GM19468 (cell line): ENCODE data around the gene ANKS1B.
"Not testable (repeated sequence)": the region's sequence is repeated elsewhere in the genome, so short reads cannot be mapped to it uniquely, and the experiment has no call there.

Experiments
- ATAC-seq: cut with Tn5 transposase; IDR thresholded peaks from one replicate; pipeline ENCODE4 v1.9.1; 2021; ENCODE audit warnings: mild to moderate bottlenecking, moderate library complexity, moderate number of reproducible peaks; ENCODE audit not compliant: unreplicated experiment; ENCODE audit errors: extremely low read depth

ANKS1B gene

DNA sequence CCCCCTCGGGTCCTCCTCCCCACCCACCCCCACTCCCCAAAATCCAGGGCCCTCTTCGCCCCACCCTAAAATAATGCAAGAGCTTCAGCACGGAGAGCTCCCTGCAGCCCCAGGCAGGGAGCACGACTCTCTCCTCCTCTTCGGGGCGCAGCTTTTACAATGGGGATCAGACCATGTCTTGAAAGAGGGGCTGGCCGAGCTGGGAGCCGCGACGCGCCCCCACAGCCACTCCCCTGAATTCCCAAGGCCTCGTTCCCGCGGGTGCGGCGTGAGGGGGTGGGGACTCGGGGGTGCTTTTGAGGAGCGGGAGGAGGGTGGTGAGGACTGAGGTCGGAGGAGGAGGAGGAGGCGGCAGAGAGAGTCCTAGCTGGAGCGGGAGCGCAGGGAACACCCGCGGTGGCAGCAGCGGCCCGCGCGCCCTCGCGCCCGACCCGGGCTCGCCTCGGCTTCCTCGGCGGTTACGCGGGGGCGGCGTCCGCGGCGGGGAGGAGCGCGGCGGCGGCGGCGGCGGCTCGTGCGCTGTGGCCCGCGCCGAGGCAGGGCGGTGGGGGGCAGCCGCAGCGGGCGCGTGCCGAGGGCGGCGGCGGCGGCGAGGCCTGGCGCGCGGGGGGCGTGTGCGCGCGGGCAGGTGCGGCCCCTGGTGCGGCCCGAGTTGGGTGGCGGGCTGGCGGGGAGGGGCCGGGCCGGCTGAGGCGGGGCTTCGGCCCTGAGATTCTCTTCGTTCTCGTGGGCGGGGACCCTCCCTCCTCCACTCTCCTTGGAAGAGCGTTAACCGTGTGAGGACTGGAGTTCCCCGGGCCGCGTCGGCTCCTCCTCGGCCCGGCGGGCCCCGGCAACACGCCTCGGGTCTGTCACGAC, at the start of gene ANKS1B:
Gene ANKS1B (minus strand): TSS at position 666 of the 858 bp plus-strand sequence. CDS start 699 bp downstream, outside the sequence.
- no peak for ATAC-seq

DNA sequence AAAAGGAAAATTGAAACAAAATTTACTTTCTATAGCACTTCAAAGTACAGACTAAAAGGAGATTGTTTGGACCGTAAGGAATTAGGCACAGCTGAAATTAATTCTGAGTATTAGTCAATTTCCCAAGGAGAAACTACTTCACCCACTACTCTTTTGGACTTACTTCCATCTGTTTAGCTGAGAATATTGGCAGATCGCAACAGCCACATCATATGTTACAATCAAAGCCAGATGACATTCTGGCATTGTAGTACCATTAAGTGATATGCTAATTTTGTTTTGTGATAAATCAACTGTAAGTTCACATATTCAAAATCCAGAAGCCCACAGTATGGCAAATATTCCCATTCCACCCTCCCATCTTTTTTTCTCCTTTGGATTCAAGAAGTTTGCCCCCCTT, 47.1 kb upstream of the ANKS1B start:
- ATAC-seq, result no peak

DNA sequence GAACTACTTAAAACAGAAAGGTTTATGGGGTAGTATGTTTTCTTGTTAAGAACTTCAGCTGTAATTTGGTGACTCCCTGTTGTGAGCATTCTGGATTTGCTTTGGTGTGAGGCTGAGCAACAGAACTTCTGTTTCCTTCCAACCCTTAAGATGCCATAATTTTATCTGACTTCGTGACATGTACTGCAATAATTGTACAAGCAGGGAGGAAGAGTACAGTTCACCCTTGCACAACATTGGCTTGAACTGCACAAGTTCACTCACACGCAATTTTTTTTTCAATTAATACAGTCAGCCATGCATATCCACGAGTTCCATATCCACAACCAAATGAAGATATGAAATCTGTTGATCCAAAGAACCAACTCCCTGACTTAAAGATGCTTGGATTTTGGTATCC, 42.9 kb upstream of the ANKS1B start:
- ATAC-seq, result no peak

DNA sequence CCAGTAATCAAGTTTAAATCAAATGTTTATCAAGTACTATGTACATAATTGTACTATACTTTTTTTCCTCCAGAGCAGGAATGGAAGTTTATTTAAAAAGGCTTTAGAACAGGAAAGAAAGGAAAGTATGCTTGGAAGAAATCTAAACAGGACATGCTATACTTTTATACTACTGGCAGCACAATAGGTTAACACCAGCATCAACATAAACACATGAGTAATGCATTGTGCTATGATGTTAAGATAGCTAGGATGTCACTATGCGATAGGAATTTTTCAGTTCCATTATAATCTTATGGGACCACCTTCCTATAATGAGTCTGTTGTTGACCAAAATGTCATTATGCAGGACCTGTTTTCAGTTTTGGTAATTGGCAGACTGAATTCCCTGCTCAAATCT, 41.5 kb upstream of the ANKS1B start:
- ATAC-seq, result no peak

DNA sequence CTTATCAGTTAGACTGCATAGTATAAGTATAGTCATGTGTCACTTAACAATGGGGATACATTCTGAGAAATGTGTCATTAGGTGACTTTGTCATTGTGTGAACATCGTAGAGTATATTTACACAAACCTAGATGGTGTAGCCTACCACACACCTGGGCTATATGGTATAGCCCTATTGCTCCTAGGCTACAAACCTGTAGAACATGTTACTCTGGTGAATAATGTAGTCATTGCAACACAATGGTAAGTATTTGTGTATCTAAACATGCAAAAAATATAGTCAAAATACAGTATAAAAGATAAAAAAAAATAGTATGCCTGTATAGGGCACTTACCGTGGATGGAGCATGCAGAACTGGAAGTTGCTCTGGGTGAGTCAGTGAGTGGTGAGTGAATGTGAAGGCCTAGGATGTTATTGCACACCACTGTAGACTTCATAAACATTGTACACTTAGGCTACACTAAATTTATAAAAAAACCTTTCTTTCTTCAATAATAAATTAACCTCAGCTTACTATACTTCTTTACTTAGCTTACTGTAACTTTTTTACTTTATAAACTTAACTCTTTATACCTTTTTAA, 40.3 kb upstream of the ANKS1B start:
- ATAC-seq, result no peak

DNA sequence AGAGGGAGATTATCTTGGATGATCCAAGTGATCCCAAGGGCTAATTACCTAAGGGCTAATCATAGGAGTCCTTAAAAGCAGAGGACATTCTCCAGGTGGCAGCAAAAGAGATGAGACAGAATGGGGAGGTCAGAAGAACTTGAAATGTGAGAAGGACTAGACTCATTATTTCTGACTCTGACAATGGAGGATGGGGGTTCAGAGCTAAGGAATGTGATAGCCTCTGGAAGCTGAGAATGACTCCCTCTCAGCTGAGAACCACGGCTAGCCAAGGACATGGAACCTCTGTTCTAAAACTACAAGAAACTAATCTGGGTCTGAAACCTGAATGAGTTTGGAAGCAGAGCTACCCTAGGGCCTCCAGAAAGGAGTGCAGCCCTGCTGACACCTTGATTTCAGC, 35.6 kb upstream of the ANKS1B start:
- no peak for ATAC-seq

DNA sequence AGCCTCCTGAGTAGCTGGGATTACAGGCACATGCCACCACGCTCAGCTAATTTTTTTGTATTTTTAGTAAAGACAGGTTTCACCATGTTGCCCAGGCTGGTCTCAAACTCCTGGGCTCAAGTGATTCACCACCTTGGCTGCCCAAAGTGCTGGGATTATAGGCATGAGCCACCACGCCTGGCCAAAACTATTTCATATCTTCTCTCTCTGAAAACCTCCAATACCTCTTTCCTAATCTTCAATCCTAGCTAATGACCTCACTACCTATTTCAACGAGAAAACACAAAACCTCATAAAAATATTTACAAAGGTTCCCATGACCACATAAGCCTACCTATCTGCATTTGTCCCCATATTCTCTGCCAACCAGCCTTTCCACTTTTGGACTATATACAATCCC, 32.3 kb upstream of the ANKS1B start:
- no peak for ATAC-seq

DNA sequence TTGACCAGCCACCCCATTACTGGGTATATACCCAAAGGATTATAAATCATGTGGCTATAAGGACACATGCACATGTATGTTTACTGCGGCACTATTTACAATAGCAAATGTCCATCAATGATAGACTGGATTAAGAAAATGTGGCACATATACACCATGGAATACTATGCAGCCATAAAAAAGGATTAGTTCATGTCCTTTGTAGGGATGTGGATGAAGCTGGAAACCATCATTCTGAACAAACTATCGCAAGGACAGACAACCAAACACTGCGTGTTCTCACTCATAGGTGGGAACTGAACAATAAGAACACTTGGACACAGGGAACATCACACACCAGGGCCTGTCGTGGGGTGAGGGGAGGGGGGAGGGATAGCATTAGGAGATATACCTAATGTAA, 31.6 kb upstream of the ANKS1B start:
- ATAC-seq, result not testable (repeated sequence)

DNA sequence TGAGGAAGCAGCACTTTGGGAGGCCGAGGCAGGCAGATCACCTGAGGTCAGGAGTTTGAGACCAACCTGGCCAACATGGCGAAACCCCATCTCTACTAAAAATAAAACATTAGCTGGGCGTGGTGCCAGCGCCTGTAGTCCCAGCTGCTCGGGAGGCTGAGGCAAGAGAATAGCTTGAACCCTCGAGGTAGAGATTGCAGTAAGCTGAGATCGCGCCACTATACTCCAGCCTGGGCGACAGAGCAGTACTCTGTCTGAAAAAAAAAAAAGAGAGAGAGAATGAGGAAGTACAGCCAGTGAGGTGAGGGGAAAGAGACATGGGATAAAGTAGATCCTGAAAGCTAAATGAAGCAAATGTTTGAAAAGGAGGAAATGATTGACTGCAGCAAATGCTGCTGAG, 21.1 kb upstream of the ANKS1B start:
- ATAC-seq, result not testable (repeated sequence)

DNA sequence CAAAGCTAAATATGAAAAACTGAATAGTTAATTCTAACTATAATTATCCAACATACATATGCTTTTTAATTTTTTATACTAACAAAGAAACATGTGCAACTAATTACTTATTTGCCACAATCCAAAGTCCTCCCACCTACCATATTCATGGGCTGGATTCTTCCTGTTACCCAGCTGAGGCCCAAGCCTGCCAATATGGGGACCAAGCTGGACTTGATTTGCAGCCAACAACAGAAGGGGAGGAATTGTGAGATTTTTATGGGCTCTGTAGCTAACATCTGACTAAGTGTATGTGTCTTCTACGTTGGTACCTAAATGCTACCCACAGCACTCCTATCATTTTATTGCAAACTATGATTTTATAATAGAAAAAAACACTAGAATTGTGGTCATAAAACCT, 13.1 kb upstream of the ANKS1B start:
- no peak for ATAC-seq

DNA sequence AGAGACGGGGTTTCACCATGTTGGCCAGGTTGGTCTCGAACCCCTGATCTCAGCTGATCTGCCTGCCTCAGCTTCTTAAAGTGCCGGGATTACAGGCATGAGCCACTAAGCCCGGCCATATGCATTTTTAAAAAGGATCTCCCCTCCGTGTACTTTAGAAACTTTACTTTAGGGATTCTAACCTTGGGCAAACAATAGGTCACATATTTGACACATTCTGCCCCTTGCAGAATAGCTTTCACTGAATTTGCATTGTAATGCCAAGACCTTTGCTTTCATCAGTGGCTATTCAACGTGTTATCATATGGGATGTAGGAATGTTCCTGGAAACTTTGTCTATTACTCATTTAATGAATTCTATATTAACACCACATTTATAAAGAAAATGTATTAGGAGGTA, 11.4 kb upstream of the ANKS1B start:
- ATAC-seq, result no peak

DNA sequence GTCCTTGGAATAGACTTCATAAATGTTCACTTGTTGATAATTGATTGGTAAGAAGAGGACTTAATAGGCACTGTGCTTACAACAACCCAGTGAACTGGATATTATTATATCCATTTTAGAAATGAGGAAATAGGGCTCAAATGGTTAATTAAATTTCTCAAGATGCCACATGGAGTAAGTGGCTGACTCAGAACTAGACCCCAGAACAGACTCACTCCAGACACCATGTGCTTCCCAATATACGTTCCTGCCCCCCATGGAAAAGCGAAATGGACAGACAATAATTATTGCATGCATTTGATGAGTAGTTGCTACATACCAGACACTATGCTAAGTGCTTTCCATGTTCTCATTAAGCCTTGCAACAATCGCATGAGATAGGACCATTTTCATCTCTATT, 895 bp upstream of the ANKS1B start:
- ATAC-seq, result no peak

DNA sequence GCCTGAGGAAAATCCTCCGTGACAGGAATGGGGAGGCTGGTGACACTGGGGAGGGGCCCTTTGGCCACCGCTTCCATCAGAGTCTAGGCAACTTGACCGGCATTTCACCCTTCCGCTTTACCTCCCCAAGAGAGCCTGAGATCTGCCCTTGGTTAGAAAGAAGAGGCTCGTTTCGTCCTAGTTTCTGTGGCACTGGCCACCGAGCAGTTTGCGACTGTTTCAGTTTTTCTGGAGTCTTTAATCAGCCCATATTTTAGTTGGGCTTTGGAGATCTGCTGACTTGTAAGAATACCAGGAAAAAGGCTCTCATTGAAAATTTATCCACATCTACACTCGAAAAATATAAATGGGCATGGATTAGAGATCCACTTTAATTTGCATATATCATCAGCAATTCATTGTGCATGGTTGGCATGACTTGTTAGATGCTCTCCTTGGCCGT, 414 bp upstream of the ANKS1B start:
- no peak for ATAC-seq

DNA sequence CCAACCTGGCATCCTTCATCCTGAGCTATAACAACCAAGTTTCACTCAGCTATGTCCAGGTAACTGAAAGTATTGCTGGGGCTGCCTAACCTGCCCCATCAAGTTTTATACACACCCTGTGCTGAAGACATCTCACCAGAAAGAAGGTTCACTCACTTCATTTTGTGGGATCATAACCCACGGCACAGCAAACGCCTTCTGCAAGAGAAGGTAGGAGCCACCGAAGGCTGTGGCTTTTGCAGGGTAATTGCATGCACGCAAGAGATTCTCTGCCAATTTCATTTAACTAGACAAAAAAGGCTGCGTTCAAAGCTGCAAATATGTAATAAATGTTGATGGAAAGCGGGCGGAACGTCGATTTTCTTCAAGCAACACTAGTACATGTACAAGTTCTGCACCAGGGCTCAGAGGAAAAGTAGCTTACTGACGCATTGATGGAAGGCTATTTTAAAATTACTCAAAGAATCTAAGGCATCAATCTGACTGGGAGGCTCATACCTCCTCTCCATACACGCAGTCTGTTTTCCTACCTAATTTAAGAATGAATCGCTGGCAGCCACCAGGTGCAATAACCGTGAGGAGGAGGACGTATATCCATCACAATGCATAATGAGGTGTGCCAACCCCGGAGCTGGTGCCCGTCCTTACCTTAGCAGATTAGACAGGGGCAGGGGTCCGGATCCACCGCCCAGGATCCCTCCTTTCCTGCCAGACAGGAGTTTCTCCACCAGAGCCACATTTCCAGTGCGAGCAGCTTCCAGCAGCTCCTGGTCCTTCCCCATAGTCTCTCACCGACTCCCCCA, 1.1 kb downstream of the ANKS1B start:
- no peak for ATAC-seq

DNA sequence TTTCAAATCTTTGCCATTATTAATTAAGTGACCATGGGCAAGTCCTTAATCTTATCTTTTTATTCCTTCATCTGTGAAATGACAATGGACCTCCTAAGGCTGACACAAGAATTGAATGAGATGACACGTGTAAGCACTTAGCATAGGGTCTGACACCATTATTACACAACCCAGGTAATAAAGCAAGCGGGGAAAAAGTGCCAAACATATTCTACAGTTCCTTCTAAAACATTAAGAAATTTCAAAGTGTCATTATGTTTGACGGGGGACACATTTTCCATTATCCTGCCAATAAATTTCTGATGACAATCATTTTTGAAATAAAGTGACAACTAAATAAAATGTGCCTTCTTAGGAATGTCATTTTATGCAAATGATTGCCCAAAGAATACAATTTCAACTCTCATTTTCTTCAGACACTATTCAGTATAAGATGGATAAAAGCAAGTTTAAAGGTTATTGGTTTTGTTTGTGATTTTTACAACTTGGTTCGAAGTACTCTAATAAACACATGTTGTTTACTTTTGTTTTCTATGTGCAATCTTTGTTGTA, 3.0 kb downstream of the ANKS1B start:
- no peak for ATAC-seq

DNA sequence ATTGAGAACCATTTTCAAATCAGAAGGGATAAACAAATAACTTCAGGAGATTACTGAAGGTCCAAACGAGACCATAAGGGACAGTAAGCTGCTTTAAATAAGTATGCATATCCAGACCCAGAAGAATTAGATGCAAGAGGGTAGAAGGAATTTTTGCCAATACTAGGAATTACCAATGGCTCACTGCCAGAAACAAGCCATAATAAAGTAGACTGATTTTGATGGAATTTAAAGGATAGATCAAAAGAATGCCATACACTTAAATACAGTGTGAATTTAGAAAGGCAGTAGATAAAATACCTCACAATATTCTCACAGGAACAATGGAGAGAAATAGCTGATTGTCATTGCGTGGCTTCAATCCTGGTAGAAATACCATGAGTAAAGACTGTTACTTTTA, 5.3 kb downstream of the ANKS1B start:
- ATAC-seq, result no peak

DNA sequence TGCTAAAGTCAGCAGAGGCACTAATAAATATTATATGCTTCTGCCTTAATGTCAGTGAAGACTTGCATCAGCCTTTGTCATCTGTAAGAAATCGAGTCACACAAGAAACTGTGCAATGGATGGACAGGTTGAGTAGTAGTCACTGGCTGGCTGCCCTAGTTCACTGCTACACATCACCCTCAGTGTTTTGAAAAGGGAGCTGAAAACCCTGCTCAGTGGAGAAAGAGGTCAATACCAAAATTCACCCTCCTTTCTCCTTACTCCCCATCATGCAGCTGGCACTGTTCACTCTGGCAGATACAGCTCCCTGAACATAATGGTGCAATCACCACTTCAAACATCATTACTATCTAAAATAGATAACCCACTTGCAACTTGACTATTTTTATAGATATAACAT, 6.6 kb downstream of the ANKS1B start:
- no peak for ATAC-seq

DNA sequence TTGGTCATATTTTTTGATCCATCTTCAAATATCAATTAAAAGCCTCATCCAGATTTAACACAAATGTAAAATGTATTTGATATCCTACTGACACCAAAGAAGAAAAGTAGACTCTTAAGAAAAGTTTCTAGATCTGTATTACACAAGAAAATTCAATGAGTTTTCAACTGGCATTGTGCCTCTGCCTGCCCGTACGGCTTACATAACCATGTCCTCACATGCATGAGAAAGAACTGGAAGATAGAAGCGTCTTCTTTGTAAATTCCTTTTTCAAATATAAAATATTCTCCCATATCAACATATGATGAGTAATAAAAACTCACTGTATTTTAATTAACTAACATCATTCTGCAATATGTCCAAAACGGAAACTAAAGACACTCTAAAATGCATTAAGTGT, 7.2 kb downstream of the ANKS1B start:
- ATAC-seq, result no peak

DNA sequence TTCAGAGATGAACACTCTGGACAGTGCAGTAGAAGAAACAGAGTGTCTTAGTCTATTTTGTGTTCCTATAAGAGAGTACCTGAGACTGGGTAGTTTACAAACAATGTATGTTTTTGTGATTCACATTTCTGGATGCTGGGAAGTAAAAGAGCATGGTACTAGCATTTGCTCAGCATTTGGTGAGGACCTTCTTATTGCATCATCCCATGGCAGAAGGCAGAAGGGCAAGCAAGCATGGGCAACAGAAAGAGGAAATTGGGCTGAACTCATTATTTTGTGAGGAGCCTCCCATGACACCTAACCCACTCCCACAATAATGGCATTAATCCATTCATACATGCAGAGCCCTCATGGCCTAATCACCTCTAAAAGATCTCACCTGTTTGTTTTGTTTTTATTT, 8.0 kb downstream of the ANKS1B start:
- no peak for ATAC-seq

DNA sequence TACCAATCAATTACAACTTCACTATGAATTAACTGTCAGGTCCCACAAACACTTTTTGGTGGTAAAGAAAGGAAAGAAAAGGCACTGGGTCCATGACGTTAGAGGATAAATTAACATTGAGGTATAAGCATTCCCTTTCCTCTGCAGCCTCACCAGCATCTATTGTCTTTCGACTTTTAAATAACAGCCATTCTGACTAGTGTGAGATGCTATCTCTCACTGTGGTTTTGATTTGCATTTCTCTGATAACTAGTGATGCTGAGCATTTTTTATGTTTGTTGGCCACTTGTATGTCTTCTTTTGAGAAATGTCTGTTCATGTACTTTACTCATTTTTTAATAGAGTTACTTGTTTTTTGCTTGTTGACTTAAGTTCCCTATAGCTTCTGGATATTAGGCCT, 9.4 kb downstream of the ANKS1B start:
- no peak for ATAC-seq

DNA sequence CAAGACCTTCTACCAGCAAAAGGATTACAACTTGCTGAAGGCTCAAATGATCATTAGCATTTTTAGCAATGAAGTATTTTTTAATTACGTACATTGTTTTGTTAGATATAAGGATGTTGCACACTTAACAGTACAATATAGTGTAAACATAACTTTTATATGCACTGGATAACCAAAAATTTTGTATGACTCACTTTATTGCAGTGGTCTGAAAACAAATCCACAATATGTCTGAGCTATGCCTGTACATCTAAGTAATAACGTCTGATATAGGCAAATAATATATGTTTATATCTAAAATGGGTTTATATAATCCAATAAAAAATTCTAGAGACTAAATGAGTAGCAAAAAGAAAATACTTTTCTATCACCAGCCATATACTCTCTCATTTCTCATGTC, 10.6 kb downstream of the ANKS1B start:
- no peak for ATAC-seq
